ENCODE data around the gene HPS5.
A peak's percentile ranks its signal among the peaks of the same experiment; 100 is the strongest.
"Not testable (repeated sequence)": the region's sequence is repeated elsewhere in the genome, so short reads cannot be mapped to it uniquely, and the experiment has no call there.

Gene HPS5

GRCh38 chr11:18321969-18322711, at the start of gene HPS5, which contains the start of gene GTF2H1:
TSS of gene HPS5 (minus strand) at chr11:18322140. CDS start at chr11:18317858, 4,282 bp downstream.
TSS of gene GTF2H1 (plus strand) at chr11:18322567. CDS start at chr11:18333075, 10,508 bp downstream.
- DNase-seq (ENCODE audit: low read depth in 2 of 2): peak; percentile 91 to 95

GRCh38 chr11:18371279-18371678, 49.3 kb upstream of the HPS5 start:
- no peak for DNase-seq (ENCODE audit: low read depth in 2 of 2)

- no peak for DNase-seq (ENCODE audit: low read depth in 2 of 2)
Measured at GRCh38 chr11:18369398-18369797, 47.5 kb upstream of the HPS5 start.

DNA sequence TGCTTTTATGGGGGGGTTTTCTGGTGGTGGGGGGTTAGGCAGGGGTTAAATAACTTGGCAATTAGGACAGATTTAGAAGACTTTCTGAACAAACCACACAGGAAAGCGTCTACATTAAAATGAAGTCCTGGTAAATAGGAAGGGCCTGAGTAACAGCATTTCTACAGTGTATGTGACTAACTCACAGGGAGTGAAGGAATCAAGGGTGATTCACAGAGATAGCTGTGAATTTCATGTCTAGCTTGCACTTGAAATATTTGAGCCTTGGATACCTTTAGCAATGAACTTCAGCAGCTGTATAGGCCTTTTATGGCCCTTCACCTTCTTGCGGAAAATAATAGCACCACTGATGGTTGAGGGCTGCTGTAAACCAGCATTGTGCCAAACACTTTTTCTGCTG, 46.3 kb upstream of the HPS5 start:
- DNase-seq (ENCODE audit: low read depth in 2 of 2): no peak

GRCh38 chr11:18367431-18367830, 45.5 kb upstream of the HPS5 start:
- DNase-seq (ENCODE audit: low read depth in 2 of 2): no peak

DNA sequence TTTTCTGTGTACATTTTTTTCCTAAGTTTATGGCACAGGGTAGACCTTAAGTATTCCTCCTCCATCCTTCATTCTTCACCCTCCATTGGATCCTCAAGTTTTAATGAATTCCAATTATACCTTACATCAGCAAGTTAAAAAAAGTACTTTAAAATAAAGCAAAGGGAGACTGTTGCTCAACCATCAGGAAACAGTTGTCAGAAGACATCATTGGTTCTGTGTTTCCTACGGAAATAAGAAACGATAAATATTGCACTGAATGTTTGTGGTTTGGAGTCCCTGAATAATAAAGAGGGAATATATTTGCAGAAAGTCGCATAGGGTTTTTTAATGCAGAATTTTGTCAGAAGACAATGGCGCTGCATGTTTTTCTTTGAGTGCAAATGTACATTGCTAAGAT, 44.3 kb upstream of the HPS5 start:
- no peak for DNase-seq (ENCODE audit: low read depth in 2 of 2)

- DNase-seq (ENCODE audit: low read depth in 2 of 2): no peak
Measured at GRCh38 chr11:18365741-18366140, 43.8 kb upstream of the HPS5 start.

DNA sequence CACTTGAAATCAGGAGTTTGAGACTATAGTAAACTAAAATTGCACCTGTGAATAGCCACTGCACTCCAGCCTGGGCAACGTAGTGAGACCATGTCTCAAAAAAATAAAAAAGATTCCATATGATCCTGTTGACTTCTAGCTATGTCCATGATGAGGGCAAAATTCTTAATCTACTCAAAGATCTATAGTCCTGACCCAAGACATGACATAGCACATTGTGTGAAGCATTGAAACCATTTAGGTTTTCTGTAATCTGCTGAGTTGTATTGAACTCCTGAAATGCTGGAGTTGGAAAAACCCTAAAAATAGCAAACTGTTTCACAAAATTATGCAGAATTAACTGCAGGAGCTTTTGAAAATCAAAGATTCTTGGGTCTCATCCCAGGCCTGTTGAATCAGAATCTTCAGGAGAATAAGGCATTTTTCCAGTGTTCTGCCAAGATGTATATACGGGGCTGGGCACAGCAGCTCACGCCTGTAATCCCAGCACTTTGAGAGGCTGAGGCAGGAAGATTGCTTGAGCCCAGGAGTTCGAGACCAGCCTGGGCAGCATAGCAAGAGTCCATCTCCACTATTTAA, 42.6 kb upstream of the HPS5 start:
- DNase-seq (ENCODE audit: low read depth in 2 of 2): no peak

GRCh38 chr11:18361154-18361553, 39.2 kb upstream of the HPS5 start:
- DNase-seq (ENCODE audit: low read depth in 2 of 2): no peak

- no peak for DNase-seq (ENCODE audit: low read depth in 2 of 2)
Measured at GRCh38 chr11:18358646-18359045, 36.7 kb upstream of the HPS5 start.

DNA sequence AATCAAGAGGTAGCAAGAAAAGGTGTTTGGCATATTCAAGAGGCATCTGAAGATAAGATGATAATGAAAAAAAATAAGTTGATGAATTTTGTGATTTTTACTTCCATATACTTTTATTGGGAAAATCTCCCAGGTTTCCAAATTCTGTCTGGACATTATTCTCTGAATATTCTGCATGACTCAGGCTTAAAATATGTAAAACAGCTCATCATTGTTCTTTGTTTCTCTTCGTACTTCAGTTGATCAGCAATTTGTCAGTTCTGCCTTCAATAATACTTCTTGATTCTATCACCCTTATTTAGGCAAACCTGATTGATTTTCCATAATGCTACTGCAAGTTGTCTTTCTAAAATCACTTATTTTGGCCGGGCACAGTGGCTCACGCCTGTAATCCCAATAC, 30.6 kb upstream of the HPS5 start:
- no peak for DNase-seq (ENCODE audit: low read depth in 2 of 2)

DNA sequence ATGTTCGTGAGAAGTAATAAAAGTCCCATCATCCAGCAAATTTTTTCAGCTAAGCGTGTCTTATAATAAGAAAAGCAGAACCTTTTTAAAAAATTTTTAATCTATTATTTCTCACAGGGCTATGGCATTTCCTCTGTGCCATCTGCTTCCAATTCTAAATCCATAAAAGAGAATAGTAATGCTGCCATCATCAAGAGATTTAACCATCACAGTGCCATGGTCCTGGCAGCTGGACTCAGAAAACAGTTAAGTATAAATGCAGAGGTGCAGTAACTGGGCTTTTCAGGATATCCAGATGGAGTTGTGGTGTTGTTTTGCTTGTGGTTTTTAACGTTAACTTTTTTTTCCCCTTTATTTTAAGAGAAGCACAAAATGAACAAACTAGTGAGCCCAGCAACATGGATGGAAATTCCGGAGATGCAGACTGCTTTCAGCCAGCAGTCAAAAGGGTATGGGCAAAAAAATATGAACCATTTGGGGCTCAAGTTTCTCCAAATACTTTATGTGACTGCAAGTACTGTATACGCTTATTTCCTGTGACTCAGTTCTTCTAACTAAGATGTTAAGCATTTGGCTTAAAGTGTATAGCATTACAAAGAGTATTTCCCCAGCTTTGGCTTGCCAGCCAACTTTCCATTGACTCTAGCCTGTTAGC, 25.7 kb upstream of the HPS5 start:
- DNase-seq (ENCODE audit: low read depth in 2 of 2): no peak

DNA sequence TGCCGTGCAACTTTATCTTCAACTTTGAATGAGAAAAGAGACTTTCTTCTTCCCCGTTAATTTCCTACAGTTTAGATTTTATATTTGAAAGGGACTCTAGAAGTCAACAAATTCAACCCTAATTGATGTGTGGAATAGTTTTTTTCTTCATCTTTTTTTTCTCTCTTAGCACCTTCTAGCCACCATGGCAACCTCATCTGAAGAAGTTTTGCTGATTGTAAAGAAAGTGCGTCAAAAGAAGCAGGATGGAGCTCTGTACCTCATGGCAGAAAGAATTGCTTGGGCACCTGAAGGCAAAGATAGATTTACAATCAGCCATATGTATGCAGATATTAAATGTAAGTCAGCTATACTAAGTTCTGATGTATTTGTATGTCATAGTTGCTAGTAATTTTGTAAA, 11.0 kb upstream of the HPS5 start:
- DNase-seq (ENCODE audit: low read depth in 2 of 2): no peak

- DNase-seq (ENCODE audit: low read depth in 2 of 2): no peak
Measured at GRCh38 chr11:18332302-18332701, 10.4 kb upstream of the HPS5 start.

DNA sequence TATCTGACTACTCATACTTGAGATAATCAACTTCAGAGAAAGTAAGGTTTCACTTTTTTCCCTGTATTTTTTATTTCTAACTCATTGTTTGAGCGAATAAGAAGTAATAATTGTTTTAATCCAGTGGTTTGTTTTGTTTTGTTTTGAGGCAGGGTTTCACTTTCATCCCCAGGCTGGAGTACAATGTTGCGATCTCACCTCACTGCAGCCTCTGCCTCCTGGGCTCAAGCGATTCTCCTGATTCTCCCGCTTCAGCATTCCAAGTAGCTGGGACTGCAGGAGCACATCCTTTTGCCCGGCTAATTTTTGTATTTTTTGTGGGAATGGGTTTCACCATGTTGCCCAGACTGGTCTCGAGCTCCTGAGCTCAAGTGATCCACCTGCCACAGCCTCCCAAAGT, 9.0 kb upstream of the HPS5 start:
- no peak for DNase-seq (ENCODE audit: low read depth in 2 of 2)

- no peak for DNase-seq (ENCODE audit: low read depth in 2 of 2)
Measured at GRCh38 chr11:18329196-18329870, 7.4 kb upstream of the HPS5 start.

GRCh38 chr11:18324381-18324780, 2.4 kb upstream of the HPS5 start:
- no peak for DNase-seq (ENCODE audit: low read depth in 2 of 2)

DNA sequence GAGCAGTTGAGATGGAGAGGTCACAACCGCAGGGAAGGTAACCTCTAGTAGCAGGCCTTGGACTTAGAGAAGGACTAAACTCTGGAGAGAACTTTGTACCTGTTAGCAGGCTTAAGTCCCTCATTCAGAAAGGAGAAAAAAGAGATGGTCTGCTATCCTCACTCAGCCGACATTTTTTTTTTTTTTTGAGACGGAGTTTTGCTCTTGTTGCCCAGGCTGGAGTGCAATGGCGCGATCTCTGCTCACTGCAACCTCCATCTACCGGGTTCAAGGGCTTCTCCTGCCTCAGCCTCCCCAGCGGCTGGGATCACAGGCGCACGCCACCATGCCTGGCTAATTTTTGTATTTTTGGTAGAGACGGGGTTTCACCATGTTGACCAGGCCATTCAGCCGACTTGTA, 1.9 kb upstream of the HPS5 start:
- DNase-seq (ENCODE audit: low read depth in 2 of 2): not testable (repeated sequence)

DNA sequence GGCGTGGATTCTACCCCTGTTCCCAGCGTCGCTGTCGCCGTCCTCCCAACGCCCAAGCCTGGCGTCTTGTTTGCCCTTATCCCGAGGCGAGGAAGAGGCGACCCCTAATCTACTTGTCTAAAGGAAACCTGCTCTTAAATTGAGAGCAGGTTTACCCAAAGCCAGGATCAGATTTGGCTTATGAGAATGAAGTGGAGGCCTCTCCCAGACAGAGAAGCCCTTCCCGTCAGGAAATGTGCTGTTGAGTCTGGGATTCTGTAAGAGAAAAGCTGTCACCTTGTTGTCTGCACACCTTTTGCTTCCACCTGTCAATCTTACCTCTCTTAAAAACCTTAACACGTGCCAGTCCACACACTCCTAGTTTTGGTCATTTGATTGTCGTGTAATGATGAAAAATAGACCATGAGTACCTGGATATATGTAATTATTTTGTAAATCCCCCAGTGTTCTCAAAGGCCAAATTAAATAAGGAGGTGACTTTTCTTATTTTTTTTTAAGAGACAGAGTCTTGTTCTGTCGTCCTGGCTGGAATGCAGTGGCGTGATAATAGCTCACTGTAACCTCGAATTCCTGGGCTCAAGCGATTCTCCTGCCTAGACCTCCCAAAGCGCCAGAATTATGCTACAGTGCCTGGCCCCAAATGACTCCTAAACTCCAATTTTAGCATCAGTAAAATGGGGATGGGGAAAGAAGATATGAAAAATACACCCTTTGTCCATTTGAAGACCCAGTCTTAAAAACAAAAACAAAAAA, 1.1 kb upstream of the HPS5 start:
- DNase-seq (ENCODE audit: low read depth in 2 of 2): no peak

DNA sequence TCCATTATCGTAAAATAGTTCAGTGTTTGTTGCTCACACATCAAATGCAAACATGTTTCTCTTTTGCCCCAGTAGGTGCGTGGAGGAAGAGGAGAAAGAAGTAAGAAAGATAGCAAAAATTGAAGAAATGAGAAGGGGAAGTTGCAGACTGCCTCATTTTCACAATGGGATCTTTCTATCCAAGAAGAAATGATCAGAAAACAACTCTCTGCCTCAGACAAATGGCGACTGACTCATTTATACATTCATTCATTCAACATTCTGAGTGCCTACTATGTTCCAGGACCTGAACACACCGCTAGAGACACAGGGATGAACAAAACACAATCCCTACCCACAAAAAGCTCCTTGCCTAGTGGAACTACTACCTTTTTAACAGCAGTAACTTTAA, 367 bp downstream of the HPS5 start:
- DNase-seq (ENCODE audit: low read depth in 2 of 2): no peak

- no peak for DNase-seq (ENCODE audit: low read depth in 2 of 2)
Measured at GRCh38 chr11:18320617-18321016, 1.3 kb downstream of the HPS5 start.

DNA sequence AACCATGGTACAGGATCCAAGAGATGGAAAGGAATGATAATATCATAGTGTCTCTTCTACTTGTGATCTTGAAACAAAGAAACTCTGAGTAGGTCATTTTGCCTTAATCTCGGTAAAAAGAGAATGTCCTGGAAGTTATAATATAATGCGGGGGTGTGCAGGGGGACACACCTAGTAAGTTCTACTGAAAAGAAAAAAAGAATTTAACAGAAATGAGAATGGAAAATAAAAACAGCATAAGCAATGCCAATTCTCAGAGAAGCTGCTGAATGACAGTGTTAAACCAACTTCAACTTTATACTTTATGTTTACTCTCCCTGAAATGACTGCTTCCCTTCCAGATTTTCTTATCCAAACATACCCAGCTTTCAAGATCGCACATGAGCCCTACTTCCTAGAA, 2.0 kb downstream of the HPS5 start:
- DNase-seq (ENCODE audit: low read depth in 2 of 2): no peak
